Stimulated activated CD4-positive, alpha-beta T cell treated with anti-CD3 and anti-CD28 coated beads, Interleukin-15, amount 100 ng/mL, for 48 hours (primary cell): Measurements from ENCODE around the gene COL12A1.
"Not testable (repeated sequence)": the region's sequence is repeated elsewhere in the genome, so short reads cannot be mapped to it uniquely, and the experiment has no call there.

Source experiments
- DNase-seq, 2 donors: peaks; one replicate each; pipeline ENCODE4 v3.0.0-alpha.2; 2020; ENCODE audit warnings: low read depth in 2 of 2

Gene COL12A1

DNA sequence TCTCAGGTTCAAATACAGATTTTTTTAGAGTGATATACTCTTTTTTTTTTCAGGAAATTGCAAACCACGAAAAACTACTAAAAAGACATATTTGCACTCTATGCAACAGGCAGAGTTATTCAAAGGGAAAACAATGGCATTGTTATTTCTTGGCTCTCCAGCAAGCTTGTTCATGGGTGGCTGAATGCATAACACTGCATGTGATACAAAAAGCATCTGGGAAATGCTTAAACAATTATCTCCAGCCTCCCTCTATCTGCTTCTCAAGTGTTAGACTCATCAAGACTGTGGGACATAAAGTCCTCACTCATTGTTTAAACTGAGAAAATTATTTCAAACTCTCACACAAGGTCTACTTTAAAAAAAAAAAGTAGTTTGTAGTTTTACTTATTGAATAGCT is 7.3 kb upstream of the COL12A1 start:
- no peak for DNase-seq

- DNase-seq: no peak
Measured at GRCh38 chr6:75211920-75212590, 6.2 kb upstream of the COL12A1 start.

GRCh38 chr6:75210885-75211739 is 5.3 kb upstream of the COL12A1 start:
- DNase-seq: no peak

DNA sequence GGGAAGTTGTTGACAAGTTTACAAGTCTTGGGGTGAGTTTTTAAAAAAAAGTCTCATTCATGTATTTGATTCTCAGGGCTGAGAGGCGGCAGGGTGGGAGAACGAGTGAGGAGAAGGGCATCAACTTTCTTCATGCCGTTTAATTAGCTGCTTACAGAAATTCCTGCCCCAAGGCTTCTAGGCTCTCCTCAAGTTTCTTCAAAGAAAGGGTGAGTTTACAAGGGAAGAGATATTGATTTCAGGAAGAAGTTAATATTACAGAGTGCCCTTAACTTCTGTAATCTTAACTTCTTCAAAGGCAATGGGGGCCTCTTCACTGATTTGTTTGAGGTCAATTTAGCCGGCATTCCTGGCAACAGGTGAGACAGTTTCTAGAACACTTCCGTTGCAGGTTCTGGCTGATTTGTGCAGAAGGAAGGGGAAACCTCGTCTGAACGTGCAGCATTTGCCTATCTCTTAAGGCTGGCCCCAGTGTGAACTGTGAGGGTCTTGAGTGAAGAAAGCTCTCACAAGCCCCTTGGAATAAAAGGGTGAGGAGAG is 3.4 kb upstream of the COL12A1 start:
- DNase-seq: no peak

GRCh38 chr6:75208298-75209183 is 2.7 kb upstream of the COL12A1 start:
- DNase-seq: peak; percentile 55 to 74

DNA sequence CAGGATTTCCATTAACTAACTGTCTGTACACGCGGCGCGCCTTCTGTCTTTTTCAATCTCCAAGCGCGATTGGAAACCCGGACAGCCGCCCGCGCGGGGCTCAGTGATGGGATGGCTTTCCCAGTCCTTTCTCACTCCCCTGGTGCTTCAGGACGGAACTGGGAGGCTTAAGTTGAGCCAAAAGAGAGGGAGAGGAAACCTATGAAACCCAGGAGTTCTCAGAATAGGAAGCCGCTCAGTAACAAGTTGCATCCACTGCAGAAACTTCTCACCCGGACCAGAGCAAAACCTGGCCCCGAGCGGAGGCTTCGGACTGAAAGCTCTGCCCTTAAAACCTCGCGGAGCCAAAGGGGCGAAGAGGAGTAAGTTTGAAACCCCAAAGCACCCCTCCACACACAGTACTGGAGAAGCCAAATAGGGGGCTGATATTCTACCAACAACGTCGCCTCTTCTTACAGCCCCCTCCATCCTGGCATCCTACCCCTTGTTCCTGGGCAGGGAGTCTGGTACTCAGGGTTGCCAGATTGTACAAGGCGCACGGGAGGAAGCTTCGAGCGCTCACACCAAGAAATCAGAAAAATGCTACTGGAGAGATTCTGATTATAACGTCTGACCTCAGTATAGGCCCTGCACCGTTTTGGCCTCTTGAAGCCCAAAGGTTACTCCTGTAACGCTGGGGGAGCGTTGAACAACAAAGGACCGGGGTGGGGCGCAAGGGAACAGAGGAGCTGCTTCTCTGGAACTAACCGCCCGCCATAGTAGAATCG is 906 bp upstream of the COL12A1 start:
- no peak for DNase-seq

DNA sequence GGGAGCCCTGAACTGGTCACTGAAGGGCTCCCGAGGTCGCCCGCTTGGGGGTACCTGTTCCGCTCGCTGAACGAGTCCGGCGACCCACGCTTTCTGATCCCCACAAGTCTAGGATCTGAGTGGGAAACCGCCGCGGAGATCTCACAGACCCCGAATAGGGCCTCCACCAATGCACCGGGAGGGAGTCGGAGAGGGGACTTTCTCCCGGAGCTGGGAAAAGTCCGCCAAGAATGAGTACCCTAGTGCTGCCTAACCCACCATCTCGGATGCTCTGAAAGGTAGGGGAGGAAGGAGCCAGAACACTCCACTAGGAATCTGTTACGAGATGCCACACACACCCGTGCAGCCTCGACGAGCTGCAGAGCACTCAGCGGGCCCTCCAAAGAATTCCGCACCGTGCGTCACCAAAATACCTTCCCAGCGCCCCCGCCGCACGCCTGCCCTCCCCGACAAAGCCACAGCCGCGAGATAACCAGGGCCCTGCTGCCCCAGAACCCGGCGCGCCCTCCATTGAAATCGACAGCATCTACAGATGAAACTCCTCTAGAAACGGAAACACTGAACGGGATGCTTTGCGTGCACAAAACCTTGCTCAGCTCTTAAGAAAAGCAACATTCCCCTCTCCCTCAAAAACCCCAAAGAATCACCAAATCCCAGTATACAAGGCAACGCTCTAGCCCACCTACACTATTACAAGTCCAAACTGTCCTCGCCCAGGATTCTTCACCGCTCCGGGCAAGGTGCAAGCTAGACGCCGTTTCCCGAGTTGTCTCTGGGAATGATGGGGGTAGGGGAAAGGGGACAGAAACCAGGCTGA is 686 bp downstream of the COL12A1 start:
- DNase-seq: no peak

DNA sequence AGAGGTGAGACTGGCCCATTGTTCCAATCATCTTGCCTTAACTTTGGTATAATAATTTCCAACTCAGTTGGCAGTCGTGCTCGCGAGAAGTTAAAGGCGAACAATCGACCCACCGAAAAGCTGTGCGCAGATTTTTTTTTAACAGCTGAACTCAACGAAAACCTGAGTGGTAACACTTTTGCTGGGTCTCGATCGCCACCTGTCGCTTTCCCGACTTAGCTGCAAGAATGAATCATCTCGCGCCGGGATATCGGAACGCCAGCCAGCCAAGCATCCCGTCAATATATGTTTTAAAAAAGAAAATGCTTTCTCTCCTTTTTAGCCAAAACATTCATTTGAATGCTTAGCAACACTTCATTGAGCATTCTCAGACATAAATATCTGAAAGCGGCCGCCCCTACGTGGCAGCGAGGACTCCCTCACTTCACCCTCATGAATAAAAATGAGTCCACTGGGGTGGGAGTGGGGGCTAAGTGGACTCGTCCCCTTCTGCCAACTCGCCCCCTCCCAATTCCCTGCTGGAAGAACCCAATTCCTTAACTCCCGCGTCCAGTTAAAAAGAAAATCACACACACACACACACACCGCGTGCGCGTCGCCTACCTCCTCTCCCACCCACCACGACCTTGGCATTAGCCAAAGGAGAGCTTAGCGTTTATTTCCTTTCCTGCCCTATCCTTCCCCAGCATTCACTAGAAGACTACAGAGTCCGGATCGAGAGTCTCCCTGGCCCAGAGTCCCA is 1.5 kb downstream of the COL12A1 start:
- no peak for DNase-seq

GRCh38 chr6:75203721-75204120 is 2.1 kb downstream of the COL12A1 start:
- DNase-seq: no peak

GRCh38 chr6:75202676-75203131 is 3.1 kb downstream of the COL12A1 start:
- DNase-seq: no peak

- DNase-seq: no peak
Measured at GRCh38 chr6:75201901-75202672, 3.8 kb downstream of the COL12A1 start.

DNA sequence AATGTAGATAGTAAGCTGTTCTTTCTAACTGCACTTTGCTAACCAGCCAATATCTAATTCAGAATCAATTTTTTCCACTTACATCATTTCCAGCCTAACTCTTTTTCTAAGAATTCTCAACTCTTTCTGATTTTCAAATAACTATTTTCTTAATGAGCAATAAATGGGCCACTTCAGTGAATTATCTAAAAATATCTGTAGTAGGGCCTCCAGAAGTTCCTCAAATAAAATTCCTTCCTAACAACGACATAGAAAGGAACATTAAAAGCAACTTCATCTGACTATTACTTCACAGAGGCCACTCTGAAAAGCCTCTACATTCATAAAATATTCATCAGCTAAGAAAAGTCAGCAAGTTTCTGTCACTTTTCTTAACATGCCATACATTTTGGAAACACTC is 4.8 kb downstream of the COL12A1 start:
- DNase-seq: no peak

GRCh38 chr6:75199889-75200288 is 6.0 kb downstream of the COL12A1 start:
- no peak for DNase-seq

GRCh38 chr6:75196081-75196687 is 9.7 kb downstream of the COL12A1 start:
- DNase-seq: no peak

DNA sequence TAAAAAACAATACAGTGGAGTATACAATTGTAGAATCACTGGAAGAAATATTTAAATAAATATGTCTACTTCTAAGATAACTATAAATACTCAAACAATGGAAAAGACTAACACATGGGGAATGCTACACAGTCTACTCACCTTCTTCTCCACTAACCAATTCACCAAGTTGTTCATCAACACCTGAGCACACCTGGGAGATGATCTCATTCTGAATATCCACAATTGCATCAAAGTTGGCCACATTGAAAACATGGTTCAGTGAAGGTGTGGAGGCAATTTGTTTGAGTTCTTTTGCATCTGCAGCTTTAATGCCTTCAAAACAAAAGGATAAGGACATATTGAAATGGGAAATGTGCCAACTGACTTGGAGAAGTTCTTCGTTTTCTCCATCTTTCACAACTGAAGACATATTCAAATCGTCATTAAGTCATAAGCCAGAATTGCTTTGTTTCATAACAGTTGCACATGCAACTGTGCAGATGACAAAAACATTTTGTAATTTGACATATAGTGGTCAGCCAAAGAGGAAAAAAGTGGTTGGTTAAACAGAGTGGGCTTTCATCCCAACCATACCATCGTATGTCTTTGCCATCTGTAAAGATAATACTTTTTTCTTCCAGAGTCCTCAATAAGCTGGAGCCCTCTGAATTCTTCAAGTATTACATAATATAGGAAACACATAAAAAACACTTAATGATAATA is 17.5 kb downstream of the COL12A1 start:
- DNase-seq: no peak

GRCh38 chr6:75186581-75186980 is 19.3 kb downstream of the COL12A1 start:
- DNase-seq: not testable (repeated sequence)

DNA sequence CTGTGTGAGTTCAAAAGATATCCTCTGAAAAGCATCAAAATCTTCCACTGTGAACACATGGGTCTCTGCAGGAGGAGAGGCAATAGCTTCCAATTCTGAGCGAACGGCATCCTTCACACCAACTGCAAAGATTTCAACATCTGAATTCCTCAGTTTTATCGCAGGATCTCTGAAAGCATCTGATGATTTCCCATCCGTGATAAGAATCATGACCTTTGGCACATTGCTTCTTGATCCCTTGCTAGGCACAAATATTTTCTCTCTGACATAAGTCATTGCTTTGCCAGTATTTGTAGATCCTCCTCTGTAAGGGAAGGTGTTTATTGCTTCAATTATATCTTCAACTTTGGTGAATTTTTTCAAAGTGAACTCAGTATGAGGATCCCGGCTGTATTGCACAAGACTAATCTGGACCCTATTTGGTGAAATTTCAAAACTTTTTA is 22.7 kb downstream of the COL12A1 start:
- DNase-seq: no peak

GRCh38 chr6:75180864-75181263 is 25.0 kb downstream of the COL12A1 start:
- DNase-seq: no peak
